Type B pancreatic cell (in vitro differentiated cells): ENCODE results near the gene SLC45A3. TPM values are rescaled to one million over a fixed set of nuclear protein-coding genes. Genes with fewer than 3 reads are reported as not detected.

Source experiments
- DNase-seq: peaks from one replicate; pipeline ENCODE4 v3.0.0; 2021; ENCODE audit warnings: mixed read lengths; ENCODE audit not compliant: unreplicated experiment; ENCODE audit errors: extremely low spot score
- H3K27ac Mint-ChIP-seq: 2 replicates; pipeline ENCODE4 v1.8.0; 2021; ENCODE audit warnings: mild to moderate bottlenecking, mixed read lengths
- H3K27me3 Mint-ChIP-seq: 2 replicates; pipeline ENCODE4 v1.8.0; 2021; ENCODE audit warnings: mixed read lengths
- H3K36me3 Mint-ChIP-seq: 2 replicates; pipeline ENCODE4 v1.8.0; 2021; ENCODE audit warnings: mixed read lengths
- H3K4me1 Mint-ChIP-seq: one replicate; pipeline ENCODE4 v1.8.0; 2021; ENCODE audit warnings: mixed read lengths; ENCODE audit not compliant: unreplicated experiment
- H3K4me3 Mint-ChIP-seq: 2 replicates; pipeline ENCODE4 v1.8.0; 2021; ENCODE audit warnings: mild to moderate bottlenecking, mixed read lengths
- H3K9me3 Mint-ChIP-seq: 2 replicates; pipeline ENCODE4 v1.8.0; 2021; ENCODE audit warnings: mixed read lengths
- total RNA-seq: library from RNA; stranded (reverse); gene quantifications from 2 replicates; pipeline ENCODE4 v1.2.1, GENCODE V29; 2021; ENCODE audit warnings: low replicate concordance
- TF ChIP-seq, protein P1 (sequence below): fragments of 200-600 bp; sonication (generic); conservative IDR thresholded peaks from 2 replicates; pipeline ENCODE4 v1.5.0; 2021; ENCODE audit warnings: antibody characterized with exemption, mild to moderate bottlenecking

The SLC45A3 gene
- total RNA-seq, 1 donor from 2014 or later: 4.2 TPM

DNA sequence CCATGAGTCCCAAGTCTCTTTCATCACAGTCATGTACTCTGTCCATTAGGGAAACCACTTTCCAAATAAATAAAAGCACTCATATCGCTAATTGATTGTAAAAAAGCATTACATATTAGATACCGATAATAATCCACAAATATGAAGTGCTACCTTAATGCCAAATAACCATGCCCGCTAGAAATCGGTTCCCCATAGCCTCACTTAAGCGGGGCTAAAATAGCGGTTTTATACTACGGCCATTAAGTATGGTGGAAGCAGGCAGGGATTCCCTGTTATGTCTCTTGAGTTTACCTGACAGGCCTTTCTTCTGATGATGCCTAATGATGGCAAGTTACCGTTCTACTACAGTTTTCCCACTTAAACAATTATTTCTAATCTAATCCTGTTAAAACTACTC lies 52.4 kb downstream of the SLC45A3 start:
- Mint-ChIP-seq H3K9me3 (no peaks in the 10 kb centered on the region), H3K27ac (no peak overlapping the region), H3K4me1 (peaks cover 27% of the 10 kb centered on the region), H3K36me3 (peaks cover 24% of the 10 kb centered on the region), H3K27me3 (no peaks in the 10 kb centered on the region), H3K4me3 (peak overlapping the region; percentile 51)
- TF ChIP-seq, protein P1, sequence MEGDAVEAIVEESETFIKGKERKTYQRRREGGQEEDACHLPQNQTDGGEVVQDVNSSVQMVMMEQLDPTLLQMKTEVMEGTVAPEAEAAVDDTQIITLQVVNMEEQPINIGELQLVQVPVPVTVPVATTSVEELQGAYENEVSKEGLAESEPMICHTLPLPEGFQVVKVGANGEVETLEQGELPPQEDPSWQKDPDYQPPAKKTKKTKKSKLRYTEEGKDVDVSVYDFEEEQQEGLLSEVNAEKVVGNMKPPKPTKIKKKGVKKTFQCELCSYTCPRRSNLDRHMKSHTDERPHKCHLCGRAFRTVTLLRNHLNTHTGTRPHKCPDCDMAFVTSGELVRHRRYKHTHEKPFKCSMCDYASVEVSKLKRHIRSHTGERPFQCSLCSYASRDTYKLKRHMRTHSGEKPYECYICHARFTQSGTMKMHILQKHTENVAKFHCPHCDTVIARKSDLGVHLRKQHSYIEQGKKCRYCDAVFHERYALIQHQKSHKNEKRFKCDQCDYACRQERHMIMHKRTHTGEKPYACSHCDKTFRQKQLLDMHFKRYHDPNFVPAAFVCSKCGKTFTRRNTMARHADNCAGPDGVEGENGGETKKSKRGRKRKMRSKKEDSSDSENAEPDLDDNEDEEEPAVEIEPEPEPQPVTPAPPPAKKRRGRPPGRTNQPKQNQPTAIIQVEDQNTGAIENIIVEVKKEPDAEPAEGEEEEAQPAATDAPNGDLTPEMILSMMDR: no peak
- no peak for DNase-seq

DNA sequence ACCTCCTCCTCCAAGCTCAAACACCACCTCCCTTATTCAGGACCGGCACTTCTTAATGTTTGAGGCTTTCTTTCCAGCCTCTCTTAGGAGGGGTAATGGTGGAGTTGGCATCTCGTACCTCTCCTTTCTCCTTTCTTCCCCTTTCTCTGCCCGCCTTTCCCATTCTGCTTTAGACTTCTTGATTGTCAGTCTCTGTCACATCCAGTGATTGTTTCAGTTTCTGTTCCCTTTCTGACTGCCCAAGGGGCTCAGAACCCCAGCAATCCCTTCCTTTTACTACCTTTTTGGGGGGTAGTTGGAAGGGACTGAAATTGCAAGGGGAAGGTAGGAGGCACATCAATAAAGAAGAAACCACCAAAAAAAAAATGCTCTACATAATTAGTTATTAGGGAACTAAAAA lies 54.1 kb downstream of the SLC45A3 start:
- Mint-ChIP-seq H3K27ac (no peak overlapping the region), H3K27me3 (no peaks in the 10 kb centered on the region)

DNA sequence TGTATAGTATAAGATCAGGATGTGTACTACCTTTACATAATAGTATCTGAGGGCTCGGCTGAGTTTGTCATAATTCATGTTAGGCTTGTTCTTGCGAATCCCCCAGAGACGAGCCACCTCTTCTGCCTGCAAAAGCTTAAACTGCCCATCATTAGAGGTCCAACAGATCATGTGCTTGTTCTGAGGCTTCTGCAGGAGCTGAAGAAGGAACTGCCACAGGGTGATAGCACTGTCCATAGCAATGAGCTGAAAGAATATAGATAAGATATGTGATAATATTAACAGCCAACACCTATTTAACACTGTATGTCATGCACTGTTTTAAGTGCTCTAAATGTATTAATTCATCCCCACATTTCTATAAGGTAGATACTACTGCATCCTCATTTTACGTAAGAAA lies 56.7 kb downstream of the SLC45A3 start:
- peaks cover 37% of the 10 kb centered on the region for H3K36me3 Mint-ChIP-seq
- no peak for DNase-seq
- H3K27me3 Mint-ChIP-seq: no peaks in the 10 kb centered on the region
- TF ChIP-seq, protein P1: no peak
- H3K4me3 Mint-ChIP-seq: no peak overlapping the region
- H3K4me1 Mint-ChIP-seq: peaks cover 16% of the 10 kb centered on the region
- H3K9me3 Mint-ChIP-seq: no peaks in the 10 kb centered on the region
- H3K27ac Mint-ChIP-seq: no peak overlapping the region

More for the DNA sequence above, 54.1 kb downstream of the SLC45A3 start:
- DNase-seq: no peak
- H3K36me3 Mint-ChIP-seq: peaks cover 24% of the 10 kb centered on the region
- TF ChIP-seq, protein P1: no peak
- H3K9me3 Mint-ChIP-seq: no peaks in the 10 kb centered on the region
- peaks cover 21% of the 10 kb centered on the region for H3K4me1 Mint-ChIP-seq
- no peak overlapping the region for H3K4me3 Mint-ChIP-seq

DNA sequence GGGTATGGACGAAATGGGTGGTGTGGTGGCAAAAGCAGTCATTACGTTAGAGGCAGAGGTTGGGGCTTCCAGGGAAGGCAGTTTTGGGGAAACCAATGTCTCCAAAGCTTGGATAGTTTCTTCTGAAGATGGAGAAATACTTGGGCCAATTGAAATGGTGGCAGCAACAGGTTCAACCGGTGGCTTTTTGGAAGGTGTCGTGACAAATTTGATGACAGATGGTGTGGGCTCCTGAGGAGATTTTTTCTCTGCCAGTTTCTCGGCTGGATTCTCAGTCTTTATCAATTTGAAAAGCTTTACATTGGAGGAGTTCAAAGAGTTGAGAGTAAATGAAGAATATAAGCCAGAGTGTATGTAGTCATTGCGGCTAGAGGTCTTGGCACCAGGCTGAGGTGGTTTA lies 60.0 kb downstream of the SLC45A3 start:
- Mint-ChIP-seq H3K27me3 (no peaks in the 10 kb centered on the region), H3K4me3 (no peak overlapping the region), H3K9me3 (no peaks in the 10 kb centered on the region), H3K27ac (no peak overlapping the region), H3K4me1 (peaks cover 5% of the 10 kb centered on the region), H3K36me3 (peaks cover 40% of the 10 kb centered on the region)
- TF ChIP-seq, protein P1: no peak
- no peak for DNase-seq

DNA sequence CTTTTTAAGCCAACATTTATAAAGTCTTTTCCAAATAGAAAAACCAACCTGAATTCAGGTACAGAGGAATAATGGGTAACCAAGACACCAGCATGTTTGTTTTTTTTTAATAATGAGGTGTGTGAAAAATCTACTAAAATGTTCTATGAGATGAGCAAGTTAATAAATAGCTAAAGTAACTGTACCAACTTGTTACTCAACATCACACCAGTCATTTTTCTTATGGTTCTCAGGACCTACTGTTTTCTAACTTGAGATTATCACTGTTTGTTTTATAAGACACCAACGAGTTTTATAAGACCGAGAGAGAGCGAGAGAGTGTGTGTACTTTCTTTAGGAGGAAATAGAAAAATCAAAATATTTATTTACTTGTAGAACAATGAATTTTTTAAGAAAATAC lies 60.9 kb downstream of the SLC45A3 start:
- DNase-seq: no peak
- H3K4me3 Mint-ChIP-seq: no peak overlapping the region
- peaks cover 5% of the 10 kb centered on the region for H3K4me1 Mint-ChIP-seq
- no peaks in the 10 kb centered on the region for H3K9me3 Mint-ChIP-seq
- peaks cover 41% of the 10 kb centered on the region for H3K36me3 Mint-ChIP-seq
- no peak overlapping the region for H3K27ac Mint-ChIP-seq
- H3K27me3 Mint-ChIP-seq: no peaks in the 10 kb centered on the region
- TF ChIP-seq, protein P1: no peak
